Measurements from ENCODE around the gene STIM2.

Gene STIM2

DNA sequence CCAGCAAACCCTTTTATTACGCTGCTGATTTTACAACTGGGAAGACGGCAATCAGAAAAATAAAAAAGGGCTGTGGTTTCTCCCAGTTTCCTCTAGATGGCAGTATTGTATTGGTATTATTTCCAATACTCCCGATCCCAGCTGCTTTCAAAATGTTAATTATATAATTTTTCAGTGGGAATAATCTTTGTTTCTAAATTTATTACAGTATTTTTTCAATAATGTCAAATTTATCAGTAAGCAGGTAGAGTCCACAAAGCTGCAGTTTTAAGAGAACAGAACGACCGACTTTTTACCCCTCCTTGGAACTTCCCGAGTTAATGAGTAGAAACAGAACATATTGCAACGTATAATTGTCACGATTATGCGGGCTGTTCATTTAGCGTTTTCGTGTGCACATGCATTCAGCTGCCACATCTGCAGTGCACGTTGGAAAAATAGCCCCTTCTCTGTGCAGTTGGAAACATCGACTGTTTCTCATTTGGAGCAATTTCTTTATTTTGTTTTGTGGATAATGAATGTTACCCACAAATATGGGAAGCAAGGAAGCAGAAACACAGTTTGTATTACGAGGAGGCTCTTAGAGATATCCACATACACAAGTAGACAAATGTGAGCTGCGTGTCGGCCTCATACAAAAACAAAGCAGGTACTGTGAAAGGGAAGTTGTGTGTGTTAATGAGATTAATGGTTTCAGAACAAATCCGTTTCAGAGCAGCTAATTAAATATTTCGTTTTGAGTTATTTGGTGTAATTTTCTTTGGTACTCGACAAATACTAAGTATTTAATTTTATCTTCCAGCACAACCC lies 188.0 kb downstream of the STIM2 start:
- no peak for DNase-seq

DNA sequence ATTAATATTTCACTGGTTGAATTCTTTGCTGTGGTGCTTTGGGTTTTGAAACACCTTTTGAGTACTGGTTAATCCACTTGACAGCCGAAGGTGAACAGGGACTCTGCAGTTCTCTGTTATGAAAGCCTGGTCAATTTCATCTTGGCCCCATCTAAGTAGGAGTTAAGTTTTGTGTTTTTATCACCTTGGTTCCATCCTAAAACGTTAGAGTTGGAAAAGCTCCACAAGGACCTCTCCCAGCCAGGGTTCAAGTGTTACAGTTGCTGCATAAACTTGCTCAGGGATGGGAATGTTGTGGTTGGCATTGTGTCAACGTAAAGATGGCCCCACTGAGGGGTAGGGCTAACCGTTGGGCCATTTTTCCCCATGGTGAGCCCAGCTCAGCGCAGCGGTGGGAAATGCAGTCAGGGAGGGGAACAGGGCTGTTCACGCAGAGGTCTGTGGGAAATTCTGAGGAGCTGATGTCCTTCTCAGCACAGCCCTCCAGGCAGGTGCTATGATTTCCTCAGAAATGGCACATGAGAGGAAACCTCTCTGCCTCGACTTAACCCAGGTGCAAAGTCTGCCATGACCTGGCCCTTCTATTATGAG lies 188.7 kb downstream of the STIM2 start:
- no peak for DNase-seq

DNA sequence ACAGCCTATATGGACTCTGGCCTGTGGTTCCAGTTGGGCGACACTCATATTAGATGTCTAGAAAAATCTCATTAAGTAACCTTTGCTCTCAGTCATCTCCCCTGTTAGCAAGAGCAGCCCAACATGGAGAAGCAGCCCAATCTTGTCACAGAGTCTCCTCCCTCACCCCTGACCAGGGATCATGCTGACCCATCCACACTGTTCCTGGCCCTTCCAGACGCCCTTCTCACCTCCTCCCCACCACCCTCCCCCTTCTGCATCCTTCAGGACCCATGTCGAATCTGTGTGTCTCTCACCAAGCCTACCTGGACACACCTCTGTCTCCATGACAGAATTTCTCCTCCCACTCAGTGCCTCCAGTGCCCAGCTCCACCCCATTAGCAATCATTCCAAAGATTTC lies 190.1 kb downstream of the STIM2 start:
- DNase-seq = no peak

DNA sequence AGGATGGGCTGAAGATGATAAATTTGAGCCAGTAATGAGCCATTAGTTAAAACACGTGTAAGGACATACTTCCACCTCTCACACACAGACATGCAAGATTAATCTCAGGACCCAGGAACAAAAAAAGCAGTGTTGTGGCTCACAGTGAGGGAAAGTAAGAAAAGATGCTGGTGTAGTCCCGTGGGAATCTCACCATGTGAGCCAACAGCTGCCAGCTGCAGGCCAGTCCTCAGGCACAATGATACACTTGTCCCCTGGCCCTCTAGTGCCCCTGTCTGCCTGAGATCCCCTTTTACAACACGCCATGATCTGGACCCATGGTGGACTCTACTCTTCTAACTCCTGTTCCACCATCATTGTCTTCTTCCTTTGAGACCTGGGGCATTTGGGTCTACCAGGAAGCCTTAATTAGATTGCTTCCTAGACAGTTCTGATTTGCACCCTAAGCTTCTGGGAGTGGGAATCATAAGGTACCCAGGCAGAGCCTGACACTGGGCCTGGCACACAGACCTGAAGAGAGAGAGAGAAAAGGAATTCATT lies 194.7 kb downstream of the STIM2 start:
- no peak for DNase-seq

DNA sequence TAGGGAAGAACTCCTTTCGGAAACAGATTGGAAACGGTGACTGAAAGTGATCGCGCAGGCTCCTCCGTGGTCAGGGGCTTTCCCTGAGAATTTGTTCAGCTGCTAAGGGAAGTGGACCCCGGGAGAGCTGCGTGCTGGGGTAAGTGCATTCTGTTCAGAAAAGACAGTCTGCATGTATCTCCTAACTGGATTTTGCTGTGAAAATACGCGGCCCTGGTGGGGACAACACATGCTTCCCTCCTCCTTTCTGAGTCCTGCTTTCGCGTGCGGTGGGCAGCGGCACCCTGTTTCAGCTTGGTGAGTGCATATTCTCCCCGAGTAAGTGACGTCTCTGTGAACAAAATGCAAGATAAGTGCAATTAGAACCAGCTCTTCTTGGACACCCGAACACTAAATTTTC lies 195.6 kb downstream of the STIM2 start:
- DNase-seq = no peak

DNA sequence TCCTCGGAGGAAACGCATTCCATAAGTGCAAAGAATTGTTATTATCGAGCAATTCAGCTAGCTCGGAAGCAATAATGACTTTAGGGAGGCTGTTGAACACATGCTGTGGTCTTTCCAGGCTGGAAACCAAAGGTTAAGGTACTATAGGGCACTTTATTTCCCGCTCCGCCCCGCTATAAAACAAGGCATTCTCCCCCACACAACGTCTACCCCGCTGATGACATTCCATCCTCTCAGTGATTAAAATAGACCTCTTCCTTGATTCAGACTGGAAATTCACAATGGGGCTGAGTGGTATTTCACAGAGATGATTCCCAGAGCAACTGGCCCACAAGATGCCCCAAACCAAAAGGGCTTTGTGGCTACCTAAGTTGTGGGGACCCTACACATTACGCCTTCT lies 196.4 kb downstream of the STIM2 start:
- DNase-seq = no peak

DNA sequence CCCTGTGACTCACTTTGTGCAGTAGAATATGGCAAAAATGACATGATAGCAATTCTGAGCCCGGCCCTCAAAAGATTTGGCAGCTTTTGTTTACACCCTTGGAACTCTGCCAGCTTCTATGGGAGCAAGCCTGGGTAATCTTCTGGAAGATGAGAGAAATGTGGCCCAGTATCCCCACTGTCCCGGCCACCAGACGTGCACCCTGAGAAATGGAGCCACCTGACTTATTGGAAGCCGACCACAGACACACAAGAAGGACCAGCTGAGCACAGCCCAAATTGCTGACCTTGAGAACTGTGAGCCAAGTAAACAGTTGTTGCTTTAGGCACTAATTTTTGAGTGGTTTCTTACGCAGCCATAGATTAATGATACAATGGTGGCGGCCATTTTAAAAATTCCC lies 197.0 kb downstream of the STIM2 start:
- DNase-seq = no peak

DNA sequence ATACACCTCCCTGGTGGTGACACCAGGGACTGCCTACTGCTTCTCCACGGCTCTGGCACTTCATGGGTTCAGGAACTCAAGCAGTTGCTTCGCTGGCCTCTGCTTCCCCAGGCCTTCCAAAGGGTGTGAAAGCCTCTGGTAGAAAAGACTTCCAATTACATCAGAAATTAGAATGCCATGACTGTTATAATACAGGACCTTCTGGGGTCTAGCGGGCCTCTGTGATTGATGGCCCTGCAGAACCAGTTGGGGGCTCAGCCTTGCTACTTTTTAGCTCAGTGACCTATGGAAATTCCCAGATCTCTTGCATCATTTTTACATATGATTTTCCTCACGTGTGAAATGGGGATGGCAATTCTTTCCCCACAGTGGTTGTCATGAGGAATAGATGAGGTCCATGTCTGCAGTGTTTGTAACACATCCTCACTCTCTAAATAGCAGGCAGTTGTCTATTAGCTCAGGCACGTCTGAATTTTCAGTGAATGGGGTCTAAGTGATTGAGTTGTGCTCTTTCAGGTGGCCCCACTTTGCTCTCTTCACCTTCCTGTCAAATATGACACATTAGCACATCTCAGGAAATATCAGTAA lies 198.3 kb downstream of the STIM2 start:
- DNase-seq = no peak

DNA sequence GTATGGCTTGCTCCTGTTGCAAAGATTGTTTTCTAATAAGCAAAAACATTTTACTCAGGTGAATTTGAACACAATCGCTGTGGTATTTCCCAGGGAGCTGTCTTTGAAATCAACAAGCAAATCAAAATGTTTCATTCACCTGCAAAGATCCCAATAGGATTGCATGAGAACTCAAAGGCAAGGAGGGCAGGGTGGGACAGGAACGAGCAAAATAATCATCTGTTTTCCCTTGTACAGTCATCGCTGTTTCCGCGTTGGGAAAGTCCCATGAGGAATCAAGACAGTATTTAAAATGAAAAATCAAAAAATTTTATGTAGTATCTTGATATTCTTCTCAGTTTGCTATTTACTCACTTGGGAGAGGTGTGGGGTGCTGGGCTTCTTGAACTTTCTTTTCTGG lies 198.8 kb downstream of the STIM2 start:
- DNase-seq = no peak

DNA sequence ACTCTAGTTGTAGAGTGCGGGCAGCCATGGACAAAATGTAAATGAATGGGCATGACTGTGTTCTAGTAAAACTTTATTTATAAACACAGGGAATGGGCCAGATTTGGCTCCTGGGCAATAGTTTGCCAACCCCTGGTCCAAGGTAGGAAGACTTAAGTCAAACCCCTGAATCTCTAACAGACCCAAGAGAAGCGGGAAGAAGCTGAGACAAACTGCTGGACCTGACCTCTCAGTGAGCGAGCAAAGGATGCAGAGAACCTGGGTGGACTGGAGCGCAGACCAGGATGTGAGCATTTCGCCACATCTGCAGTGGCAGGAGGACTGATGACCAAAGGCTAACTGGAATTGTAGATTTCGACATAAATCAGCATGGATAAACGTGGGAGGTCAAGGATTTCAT lies 201.6 kb downstream of the STIM2 start:
- no peak for DNase-seq

DNA sequence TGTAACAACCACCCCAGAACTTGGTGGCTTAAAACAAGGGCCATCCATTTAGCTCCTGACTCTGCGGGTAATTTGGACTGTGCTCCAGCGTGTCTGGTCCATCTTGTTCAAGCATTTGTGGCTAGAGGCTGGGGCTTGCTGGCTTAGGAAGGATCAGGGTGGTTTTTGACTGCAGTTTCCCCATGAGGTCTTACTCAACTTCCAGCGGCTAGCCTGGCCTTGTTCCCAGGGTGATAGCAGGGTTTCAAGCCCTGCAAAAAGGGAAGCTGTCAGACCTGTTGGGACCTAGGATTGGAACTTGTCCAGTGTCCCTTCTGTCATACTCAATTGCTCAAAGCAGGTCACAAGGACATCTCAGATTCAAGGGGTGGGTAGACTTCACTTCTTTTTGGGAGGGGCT lies 205.9 kb downstream of the STIM2 start:
- DNase-seq = no peak

DNA sequence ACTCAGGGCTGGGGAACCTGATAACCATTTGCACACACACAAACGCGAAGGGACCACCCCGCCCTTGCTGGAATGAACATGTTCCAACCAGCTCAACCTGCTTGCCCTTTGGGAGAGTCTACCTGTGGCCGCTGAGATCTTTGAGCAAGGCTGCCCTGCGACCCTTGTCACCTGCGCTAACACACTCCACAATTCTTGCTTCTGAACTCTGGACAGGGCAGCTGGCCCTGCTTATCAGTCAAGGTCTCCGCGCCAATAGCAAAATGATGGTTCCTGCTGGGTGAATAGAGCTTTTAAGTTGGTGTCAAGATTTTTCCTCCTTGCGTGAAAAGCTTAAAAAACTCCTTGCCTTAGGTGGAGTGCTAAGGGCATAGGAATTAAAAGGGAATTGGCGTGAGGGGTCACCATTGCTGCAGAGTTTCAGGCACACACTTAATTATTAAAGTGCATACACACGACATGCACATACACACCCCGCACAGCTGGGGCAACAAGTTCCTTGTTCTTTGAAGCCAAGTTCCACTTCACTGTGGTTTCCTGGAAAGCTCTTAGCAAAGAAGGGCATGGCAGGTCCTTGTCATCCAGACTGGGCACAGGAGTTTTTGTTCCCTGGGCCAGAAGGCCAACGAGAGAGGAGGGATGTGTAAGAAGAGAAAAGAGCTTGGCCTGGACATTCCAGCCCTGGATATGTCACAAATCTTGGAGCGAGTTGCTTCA lies 207.7 kb downstream of the STIM2 start:
- no peak for DNase-seq
